ENCODE data around the gene ABLIM2.

Gene ABLIM2

GRCh38 chr4:8119877-8120276, 38.7 kb downstream of the ABLIM2 start:
- no peak for DNase-seq (ENCODE audit: low read depth, low spot score)

DNA sequence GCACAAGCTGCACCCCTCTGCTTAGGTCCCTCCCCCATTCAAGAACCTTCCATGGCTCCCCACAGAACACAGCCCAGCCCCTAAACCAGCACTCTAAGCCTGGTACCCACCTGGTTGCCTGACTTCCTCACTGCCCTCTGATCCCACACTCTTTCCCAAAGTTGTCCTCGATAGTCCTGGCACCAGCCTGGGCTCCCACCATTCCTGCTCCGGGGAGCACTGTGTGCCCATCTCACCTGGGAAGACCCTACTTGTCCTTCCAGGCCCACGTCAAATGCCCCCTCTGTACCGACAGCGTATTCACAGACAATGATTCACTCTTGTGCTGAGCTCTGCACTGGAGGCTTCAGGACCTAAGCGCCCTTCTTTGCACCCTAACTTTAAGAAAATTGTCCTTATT, 40.1 kb downstream of the ABLIM2 start:
- no peak for DNase-seq (ENCODE audit: low read depth, low spot score)

- no peak for DNase-seq (ENCODE audit: low read depth, low spot score)
Measured at GRCh38 chr4:8118035-8118434, 40.6 kb downstream of the ABLIM2 start.

- DNase-seq (ENCODE audit: low read depth, low spot score): no peak
Measured at GRCh38 chr4:8117278-8117682, 41.3 kb downstream of the ABLIM2 start.

DNA sequence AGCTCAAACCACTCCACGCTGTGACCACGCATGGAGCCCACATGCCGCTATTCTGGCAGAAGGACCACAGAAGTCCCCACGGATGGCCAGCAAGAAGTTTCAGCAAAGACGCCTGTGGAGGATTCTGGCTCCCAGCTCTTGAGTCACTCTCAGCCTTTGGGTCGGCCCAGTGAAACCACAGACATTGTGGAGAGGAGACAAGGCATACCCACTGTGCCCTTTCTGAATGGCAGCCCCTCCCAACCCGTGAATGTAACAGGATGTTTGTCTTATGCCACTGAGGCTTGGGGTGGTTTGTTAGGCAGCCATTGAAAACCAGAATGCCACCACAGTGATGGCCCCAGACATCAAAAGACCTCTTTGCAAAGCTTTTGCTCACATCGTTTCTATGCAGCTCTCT, 42.7 kb downstream of the ABLIM2 start:
- no peak for DNase-seq (ENCODE audit: low read depth, low spot score)

DNA sequence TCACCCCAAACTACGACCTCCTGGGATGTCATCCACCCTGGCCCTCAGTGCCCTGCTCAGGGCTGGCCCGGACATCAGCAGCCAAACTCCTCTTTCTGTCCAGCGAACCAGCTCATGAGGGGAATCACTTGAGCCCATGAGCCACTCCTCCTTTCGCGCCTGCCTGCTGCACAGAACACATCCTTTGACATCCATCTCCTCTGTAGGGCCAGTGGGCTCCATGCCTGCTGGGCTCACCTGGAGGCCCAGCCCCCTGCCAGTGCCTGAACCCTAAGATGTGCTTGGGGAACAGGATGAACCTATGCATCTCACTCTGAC, 43.5 kb downstream of the ABLIM2 start:
- no peak for DNase-seq (ENCODE audit: low read depth, low spot score)

GRCh38 chr4:8114456-8115202, 44.0 kb downstream of the ABLIM2 start:
- DNase-seq (ENCODE audit: low read depth, low spot score): no peak

DNA sequence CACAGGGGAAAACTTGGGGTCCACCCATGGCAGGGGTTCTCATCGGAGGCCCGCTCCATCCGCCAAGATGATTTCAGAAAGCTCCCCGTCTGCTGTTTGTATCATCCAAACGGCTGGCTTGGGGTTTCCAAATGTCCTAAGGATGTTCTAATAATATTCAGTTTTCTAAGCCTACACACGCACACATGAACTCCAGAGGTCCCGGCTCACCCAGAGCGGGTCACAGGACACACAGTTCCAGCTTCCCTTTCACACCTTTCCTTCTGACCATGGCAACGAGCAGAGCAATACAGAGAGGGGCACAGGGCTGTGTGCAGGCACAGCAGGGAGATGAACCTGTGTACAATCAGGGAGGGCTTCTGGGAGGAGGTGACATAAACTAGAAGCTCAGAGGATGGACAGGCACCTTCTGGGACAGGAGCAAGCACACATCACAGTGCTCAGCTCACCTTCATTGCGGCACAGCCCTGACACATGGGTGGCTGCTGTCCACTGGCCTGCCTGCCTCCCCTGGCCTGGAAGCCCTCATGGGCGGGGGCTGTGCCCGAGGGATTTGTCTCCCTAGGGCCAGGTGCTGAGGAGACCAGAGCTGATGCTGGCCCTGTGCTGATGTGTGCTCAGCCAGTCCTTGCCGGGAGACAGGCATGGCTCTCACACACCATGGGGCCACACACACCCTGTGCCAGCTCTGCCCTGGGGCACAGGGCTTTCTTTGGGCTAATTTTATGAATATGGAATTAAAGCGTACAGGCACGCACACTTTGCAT, 44.8 kb downstream of the ABLIM2 start:
- no peak for DNase-seq (ENCODE audit: low read depth, low spot score)

GRCh38 chr4:8112672-8113071, 45.9 kb downstream of the ABLIM2 start:
- DNase-seq (ENCODE audit: low read depth, low spot score): no peak

DNA sequence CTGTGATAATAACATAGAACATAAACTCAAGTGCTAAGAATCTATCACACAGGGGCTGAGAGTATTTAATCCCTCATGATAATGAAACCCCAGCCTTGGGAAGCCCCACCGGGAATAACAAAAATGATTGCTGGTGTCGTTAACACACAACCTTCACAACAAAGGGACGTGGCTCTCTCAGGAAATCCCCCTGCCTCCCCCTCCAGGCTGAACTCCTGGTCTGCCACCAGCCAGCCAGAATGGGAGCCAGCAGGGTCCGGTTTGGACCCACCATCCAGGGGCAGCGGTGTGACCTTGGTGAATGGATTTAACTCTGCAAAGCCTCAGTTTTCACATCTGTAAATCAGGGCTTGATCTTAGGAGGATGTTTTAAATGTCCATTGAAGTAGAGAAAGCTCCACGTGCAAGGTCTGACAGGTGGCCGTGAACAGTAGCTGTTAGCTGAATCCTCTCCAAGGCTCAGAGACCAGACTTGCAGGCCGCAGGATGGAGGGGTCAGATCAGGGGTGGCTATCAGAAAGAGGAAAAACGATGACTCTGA, 46.5 kb downstream of the ABLIM2 start:
- DNase-seq (ENCODE audit: low read depth, low spot score): no peak

GRCh38 chr4:8110071-8110986, 48.3 kb downstream of the ABLIM2 start:
- peak; percentile 90 for DNase-seq (ENCODE audit: low read depth, low spot score)

DNA sequence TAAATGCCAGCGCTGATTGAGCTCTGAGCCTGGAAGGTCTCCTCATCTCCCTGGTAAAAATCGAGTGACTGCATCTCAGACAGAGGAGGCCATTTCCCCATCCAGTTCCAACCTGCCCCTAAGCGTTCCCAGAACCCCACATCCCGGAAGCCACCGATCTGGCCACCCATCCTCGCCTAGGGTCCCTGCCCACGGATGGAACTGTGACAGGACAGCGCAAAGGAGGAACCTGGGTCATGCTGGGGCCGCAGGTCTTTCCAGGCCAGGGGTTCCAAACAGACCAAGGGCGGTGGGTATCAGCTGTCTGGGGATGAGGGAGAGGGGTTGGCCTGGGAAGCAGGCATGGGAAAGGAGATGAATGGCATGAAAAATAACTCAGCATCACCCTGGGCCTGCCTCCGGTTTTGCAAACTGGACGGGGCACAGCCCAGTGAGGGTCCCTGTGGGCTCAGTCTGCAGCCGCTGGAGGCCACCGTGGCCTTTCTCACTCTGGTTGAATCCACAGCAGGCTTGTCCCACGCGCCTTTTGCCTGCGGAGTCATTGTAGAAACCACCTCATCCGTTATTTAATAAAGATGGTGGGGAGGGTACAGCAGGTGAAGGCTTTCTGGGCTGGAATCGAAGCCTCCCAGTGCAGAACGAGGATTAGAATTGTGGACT, 49.1 kb downstream of the ABLIM2 start:
- DNase-seq (ENCODE audit: low read depth, low spot score): no peak

- DNase-seq (ENCODE audit: low read depth, low spot score): no peak
Measured at GRCh38 chr4:8108991-8109390, 49.6 kb downstream of the ABLIM2 start.

GRCh38 chr4:8108261-8108660, 50.4 kb downstream of the ABLIM2 start:
- no peak for DNase-seq (ENCODE audit: low read depth, low spot score)

GRCh38 chr4:8107146-8107657, 51.4 kb downstream of the ABLIM2 start:
- no peak for DNase-seq (ENCODE audit: low read depth, low spot score)

DNA sequence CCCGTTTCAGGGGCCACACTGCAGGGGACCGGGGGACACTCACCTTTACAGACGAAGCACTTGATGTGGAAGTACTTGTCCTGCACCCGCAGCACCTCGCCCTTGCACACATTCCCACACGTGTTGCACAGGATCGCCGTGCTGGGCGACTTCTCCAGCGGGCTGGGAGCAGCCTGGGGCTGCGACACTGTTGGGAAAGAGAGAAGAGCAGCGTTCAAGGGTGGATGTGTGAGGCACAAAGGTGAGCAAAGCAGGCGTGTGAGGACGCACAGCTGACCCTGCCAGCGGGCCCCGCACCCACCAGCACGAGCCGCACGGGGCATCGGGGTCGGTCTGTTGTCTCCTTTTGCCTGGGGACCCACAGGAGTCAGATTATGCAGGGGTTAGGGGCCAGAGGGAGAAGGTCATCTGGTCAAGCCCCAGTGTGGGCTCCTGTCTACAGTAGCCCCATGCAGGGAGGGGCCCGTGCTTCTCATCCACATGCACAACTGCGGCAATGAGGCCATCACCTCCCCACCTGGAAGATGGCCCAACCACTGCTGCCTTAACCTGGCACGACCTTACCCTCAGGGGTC, 52.1 kb downstream of the ABLIM2 start:
- no peak for DNase-seq (ENCODE audit: low read depth, low spot score)

- DNase-seq (ENCODE audit: low read depth, low spot score): no peak
Measured at GRCh38 chr4:8105306-8106100, 53.1 kb downstream of the ABLIM2 start.

DNA sequence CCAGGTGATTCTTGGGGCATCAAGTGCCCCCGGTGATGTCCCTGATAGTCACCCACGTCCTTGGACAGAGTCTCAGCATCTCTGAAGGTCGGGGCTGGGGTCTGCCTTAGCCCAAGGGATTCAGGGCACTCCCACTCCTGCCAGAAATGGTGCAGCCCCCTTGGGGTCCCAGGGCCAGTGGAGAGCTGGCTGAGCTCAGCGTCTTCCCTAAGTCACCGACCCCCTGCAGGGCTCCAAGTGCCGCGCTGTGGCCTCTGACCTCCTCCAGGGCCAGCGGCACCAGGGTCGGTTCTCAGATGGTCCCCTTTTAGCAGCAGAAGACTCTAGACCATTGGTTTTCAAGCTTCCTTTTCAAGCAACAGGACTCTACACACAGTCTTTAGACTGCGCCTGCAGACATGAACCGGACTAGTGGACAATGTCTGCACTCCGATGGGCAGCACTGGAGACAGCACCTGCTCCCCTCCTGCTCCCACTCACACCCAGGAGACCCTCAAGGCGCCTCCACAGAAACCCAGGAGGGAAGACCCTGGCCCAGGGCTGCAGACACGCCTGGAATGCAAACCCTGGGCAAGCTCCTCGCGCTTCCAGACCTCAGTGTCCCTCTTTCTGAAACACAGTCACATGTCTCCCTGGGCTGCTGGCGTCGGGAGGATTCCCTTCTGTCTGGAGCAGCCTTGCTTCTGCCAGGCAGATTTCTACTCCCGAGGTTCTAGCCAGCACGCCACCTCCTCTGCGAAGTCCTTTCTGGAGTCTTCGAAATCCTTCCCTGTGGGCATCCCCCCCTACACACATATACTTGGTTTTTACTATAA, 53.9 kb downstream of the ABLIM2 start:
- DNase-seq (ENCODE audit: low read depth, low spot score): no peak
